ENCODE data around the gene ALCAM.

ALCAM gene

DNA sequence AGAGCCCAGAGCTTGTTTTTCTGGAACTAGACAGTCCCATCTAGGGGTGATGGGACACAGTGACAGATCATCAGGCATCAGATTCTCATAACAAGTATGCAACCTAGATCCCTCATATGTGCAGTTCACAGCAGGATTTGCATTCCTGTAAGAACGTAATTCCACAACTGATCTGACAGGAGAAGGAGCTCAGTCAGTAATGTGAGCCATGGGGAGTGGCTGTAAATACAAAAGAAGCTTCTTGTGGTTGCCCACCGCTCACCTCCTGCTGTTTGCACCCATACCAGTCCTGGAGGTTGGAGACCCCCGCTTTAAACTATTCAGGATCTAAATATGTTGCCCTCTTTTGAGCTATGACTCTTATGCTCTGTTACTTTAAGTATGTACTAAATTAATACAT is 167.3 kb downstream of the ALCAM start:
- no peak for DNase-seq

GRCh38 chr3:105534491-105534890 is 167.8 kb downstream of the ALCAM start:
- no peak for DNase-seq

GRCh38 chr3:105537371-105538080 is 170.8 kb downstream of the ALCAM start:
- no peak for DNase-seq

- DNase-seq: no peak
Observed at GRCh38 chr3:105538483-105538882, 171.8 kb downstream of the ALCAM start.

DNA sequence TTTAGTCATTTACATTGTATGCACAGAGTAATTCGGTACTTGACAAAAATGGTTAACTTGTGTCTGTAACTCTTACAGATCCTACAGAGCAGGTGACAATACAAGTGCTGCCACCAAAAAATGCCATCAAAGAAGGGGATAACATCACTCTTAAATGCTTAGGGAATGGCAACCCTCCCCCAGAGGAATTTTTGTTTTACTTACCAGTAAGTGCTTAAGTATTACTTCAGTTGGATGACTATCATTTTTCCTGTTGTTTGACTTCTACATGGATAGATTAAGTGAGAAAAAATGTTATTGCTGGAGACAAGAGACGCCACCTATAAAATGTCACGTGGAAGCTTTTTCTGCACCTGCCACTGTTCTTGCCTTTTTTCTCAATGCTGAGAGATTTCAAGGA is 173.2 kb downstream of the ALCAM start:
- DNase-seq: no peak

GRCh38 chr3:105542282-105543019 is 175.7 kb downstream of the ALCAM start:
- DNase-seq: no peak

DNA sequence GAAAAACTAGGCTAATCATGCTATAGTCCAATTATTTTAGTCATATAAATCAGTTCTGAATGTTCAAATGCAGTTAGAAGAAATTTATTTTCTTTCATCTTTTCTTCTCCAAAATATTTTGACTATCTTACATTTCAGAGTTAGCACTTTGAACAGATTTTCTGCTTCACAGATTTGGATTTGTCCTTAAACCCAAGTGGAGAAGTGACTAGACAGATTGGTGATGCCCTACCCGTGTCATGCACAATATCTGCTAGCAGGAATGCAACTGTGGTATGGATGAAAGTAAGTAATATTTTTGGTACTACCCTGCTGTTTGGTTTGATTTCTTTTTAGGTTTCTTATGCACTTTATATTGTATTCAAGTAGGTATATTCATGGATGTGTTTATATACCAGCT is 178.3 kb downstream of the ALCAM start:
- DNase-seq: no peak

- no peak for DNase-seq
Observed at GRCh38 chr3:105553851-105554250, 187.1 kb downstream of the ALCAM start.

GRCh38 chr3:105555206-105555605 is 188.5 kb downstream of the ALCAM start:
- DNase-seq: no peak

DNA sequence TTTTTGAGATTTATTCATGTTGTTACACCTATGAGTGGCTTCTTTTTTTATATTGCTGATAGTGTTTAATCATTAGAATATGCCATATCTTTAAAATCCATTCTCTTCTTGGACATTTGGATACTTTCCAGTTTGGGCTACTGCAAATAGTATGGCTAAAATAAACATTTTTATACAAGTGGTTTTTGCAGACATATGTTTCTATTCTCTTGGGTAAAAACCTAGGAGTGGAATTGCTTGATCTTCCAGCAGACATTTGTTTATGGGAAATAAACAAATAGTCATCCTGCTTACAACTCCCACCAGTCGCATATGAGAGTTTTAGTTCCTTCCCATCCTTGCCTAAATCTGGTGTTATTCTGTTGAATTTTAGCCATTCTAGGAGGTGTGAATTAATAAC is 193.1 kb downstream of the ALCAM start:
- no peak for DNase-seq

- DNase-seq: no peak
Observed at GRCh38 chr3:105561876-105562275, 195.2 kb downstream of the ALCAM start.

DNA sequence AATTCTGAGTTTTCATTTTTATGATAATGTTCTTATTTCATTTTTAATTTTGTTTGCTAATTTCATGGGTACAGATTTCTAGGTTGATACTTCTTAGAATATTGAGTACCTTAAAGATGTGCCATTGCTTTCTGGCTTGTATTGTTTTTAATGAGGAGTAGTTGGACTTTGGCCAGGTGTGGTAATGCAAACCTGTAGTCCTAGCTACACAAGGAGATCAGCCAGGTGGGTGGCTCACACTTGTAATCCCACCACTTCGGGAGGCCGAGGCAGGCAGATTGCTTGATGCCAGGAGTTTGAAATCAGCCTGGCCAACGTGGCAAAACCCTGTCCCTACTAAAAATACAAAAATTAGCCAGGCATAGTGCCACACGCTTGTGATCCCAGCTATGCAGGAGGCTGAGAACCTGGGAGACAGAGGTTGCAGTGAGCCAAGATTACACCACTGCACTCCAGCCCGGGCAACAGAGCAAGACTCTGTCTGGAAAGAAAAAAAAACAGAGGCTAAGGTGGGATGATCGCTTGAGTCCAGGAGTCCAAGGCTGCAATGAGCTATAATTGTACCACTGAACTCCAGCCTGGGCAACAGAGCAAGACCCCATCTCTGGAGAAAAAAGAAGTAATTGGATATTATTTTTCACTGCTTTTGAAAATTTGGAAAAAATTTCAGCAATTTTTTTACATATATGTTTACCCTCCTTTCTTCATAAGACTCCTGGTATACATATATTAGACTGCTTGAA is 198.0 kb downstream of the ALCAM start:
- no peak for DNase-seq

GRCh38 chr3:105571005-105571404 is 204.3 kb downstream of the ALCAM start:
- DNase-seq: no peak

GRCh38 chr3:105572501-105572900 is 205.8 kb downstream of the ALCAM start:
- DNase-seq: no peak

DNA sequence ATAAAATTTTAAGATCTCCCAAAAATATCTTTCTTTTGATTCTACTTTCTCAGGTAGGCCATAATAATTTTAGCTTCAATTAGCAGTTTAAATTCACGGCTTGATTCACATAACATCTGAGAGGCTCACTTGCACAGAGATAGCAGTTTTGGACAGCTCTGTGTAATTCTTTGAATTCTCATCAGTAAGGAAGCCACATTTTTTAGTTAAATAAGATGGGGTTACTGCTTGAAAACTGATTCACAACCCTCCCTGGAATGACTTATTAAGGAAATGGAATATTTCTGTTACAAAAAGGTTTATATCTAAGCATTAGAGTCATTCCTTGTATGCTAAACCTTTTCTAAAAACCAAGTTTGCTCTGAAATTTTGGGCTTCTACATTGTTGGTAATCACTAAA is 212.7 kb downstream of the ALCAM start:
- no peak for DNase-seq

DNA sequence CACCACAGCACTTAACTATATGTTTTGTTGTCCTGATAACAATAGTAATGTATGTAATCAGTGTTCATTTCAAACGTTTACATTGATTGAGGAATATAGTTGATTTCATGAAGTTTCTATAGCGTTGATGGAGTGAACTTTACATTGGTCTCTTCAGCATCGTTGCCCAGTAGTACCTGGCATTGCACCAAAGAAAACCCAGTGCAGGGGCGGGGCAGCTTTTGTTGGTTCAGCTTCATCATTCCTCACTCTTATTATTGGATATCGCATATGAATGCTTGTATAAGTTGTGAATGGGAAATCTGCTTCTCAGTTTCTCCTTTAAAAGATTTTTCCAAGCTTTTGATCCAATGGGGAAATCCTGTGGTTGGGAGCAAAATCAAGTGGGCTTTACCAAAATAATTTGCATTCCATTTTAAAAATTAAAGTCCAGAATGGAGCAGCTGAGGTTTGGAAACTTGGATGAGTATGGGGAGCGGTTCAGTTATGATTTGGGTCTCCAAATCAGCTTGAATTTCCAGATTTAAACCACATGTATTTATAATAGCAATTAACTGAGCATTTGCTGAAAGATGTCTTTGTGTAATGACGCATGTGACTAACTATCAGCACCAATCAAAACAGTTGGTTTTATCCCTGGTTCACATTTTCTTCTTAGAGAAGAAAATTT is 213.7 kb downstream of the ALCAM start:
- DNase-seq: peak; percentile 64

DNA sequence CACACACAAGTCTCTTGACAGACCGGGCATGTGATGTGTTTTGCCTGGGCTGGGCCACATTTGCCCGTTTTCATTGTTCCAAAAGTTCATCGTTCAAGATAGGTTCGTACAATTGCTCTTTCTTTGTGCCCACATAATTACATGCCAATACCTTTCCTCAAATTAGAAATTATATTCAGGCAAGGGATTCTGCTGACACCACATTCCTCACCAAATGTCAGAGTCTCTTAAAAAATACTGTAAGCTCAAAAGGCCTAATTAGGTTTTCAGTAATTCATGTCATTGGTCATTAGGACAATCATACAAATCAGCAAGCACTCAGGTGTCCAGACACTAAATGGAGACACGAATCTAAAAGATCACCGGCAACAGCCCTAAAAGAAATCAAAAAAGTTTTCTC is 215.3 kb downstream of the ALCAM start:
- DNase-seq: no peak

DNA sequence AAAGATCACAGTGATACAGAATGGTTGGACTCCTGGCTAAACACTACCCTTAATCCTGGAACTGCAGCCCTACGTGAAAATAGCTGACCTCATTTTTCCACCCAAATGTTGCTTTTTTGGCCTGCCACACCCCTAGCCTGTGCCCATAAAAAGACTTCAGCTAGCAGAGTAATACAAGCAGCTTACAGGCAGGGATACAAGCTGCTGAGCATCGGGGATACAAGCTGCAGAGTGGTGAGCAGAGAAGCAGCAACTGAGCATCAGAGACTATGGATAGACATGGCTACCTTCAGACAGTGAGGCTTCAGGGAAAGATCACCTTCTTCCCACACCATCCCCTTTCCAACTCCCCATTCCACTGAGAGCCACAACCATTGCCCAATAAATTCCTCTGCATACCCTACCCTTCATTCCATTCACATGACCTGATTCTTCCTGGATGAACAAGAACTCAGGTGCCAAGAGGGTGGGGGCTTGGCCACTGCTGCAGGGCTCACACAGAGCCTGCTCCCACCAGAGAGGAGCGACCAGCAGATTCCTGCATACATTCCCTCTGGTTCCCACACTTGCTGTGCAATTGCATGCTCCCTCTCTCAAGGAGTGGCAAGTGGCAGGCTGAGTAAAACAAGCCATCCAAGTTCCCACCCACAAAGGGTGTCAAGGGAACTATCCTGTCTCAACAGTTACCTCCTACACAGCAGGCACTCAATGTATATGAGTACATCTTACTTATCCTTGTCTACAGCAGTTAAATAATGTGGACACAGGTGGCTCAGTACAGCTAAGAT is 217.5 kb downstream of the ALCAM start:
- DNase-seq: no peak

DNA sequence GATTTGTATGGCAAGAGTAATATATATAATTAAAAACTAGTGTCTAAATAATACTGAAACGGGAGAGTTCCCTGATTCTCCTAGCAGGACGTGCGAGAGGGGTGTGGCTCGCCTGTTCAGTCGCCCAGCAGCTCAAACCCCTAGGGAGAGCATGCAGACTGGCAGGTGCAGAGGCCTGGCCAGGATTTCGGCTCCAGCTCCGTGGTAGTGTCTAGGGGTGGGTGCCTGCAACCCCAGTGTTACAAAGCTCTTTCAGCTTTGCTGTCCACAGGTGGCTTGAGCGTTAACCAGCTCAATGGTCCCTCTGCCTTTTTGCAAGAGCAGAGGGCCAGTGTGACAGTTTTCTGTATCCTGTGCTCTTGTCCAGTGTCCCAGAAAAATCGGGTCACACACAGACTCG is 226.6 kb downstream of the ALCAM start:
- DNase-seq: no peak

DNA sequence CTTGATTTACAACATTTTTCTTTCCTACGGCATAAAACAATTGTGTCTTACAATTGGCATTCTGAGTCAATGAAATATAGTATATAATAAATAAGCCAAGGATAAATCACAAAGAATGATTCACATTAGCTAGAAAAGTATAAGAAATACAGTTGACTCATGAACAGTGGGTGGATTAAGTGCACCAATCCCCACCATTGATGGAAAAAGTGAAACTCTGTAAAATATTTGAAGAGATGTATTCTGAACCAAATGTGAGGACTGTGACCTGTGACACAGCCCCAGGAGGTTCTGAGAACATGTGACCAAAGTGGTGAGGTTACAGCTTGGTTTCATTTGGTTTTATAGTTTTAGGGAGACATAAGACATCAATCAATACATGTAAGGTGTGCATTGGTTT is 227.5 kb downstream of the ALCAM start:
- no peak for DNase-seq

- no peak for DNase-seq
Observed at GRCh38 chr3:105598042-105598796, 231.5 kb downstream of the ALCAM start.

- DNase-seq: no peak
Observed at GRCh38 chr3:105599350-105599749, 232.6 kb downstream of the ALCAM start.
